GM21423 (cell line): Measurements from ENCODE around the gene MS4A6E.

ENCODE experiments used
- ATAC-seq: cut with Tn5 transposase; IDR thresholded peaks from one replicate; pipeline ENCODE4 v1.9.1; 2021; ENCODE audit warnings: mild to moderate bottlenecking, moderate library complexity; ENCODE audit not compliant: unreplicated experiment

The MS4A6E gene

GRCh38 chr11:60371854-60372253 lies 44.8 kb downstream of the MS4A6E start:
- ATAC-seq: no peak

DNA sequence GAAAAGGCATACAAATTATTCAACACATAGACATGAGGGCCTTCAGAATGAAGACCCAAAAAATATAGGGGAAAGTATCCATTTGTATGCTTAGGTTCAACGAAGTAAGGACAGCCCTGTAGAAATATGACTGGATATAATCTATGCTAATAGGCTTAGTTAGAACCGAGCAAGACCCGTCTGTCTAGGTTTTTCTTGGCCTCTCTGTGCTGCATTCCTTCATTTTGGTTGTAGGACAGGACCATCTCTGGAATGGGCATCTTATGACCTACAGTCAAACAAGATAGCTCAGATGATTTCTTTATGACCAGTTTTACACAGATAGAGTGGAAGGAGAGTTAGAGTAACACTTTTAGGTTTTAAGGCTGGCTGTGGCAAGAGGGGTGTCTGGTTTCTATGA lies 45.7 kb downstream of the MS4A6E start:
- no peak for ATAC-seq

DNA sequence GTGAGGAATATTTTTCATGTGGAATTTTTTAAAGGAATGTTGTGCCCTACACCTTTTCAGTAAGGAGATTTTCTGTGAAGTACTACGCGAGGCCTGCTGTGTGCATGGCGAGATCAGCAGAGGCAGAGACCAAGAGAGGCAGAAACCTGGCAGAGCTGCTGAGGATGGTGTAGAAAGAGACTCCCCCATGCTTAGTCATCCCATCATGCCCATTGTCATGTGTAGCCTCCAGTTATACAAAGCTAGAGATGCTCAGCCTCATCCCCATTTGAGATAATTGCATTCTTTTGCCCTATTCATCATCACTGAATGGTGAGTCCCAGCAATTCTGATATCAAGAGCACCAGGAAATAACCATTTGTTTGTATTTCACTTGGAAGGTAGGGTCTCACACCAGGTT lies 48.3 kb downstream of the MS4A6E start:
- ATAC-seq: no peak

DNA sequence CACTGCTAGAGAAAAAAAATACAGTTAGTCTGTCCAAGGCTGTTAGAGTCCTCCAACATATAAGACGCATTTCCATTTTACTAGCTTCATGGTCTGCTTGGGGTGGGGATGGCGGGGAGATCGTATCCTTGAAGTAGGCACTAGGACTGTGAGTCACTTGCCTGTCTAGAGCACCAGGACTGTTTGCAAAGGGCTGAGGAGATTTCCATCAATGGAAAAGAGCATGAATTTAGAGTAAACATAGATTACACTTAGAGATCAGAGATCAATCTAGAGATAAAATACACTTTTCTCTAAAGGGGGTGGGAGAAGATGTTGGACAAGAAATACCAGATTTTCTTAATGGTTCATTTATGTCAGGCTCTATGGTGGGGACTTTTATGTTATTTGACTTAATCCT lies 49.5 kb downstream of the MS4A6E start:
- ATAC-seq: no peak

DNA sequence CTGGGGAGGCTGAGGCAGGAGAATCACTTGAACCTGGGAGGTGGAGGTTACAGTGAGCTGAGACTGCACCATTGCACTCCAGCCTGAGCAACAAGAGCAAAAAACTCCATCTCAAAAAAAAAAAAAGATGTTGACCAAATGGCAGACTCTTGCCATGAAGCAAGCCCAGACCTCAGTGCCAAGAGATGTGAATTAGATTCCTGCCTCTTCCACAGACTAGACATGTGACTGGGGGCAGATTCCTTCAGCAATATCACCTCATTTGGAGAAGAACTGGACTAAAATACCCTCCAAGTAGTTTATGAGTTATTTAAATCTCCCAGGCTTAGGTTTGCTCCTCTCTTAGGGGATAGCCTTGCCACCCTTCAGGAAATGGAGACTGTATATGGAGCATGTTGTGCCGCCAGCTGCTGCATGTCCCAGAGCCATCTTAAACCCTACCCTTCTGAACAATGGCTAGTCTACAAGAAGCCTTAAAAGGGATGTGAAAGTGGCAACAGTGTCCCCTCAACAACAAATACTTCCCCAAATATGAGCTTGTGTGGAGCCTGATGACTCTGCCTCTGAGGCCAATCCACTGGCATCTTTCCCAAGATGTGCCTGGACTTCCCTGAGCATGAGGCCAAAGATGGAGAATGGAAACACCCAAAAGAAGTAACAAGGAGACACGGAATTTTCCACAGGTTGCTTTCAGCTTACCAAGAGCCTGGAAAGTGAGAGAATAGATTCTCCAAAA lies 50.5 kb downstream of the MS4A6E start:
- peak; percentile 37 for ATAC-seq

DNA sequence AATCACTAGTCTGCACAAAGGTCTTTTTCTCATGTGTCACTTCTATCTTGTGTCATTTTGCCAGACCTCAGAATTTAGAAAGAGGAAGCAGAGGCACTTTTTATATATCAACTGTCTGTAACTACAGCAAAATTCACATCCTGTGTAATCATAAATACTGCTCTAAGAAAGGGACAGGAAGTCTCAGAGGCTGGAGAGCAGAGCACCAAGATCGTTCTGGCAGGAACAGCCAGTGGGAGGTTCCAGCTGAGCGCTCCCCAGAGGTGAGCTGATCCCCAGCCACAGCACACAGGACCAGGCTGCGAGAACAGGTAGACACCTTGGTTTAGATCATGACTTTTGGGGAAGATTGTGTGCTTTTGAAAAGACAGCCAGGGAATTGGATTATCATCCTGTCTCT lies 51.3 kb downstream of the MS4A6E start, which contains the start of gene MS4A7:
Gene MS4A7, plus strand, starts transcription at position 179 of the 400 bp plus-strand sequence. CDS start 4,610 bp downstream, outside the sequence.
- peak; percentile 93 for ATAC-seq

DNA sequence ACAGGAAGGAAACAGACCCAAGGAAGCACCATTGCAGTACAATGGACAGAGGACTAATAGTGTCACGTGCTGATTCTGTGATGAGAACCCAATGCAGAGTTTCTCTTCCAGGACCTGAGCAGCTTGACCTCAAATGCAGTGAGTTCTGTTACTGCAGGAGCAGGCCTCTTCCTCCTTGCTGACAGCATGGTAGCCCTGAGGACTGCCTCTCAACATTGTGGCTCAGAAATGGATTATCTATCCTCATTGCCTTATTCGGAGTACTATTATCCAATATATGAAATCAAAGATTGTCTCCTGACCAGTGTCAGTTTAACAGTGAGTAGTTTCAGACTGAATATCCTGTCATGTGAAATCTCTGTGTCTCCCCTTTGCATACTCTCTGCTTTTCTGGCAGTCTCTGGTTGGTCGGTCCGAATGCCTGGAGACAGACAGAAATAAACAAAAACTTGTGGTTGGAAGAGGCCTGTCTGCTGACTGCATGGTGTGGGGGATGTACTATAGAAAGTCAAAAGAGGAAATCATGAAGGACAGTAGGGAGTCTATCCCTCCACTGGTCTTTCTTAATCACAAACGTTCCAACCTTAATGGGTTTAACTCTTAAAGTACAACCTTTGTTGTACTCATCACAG lies 62.3 kb downstream of the MS4A6E start:
- peak; percentile 78 for ATAC-seq

- ATAC-seq: no peak
These were observed 63.4 kb downstream of the MS4A6E start for GRCh38 chr11:60390419-60390818.
